Bronchial epithelial cell (primary cell): ENCODE data around the gene TMEM14A. TPM values are rescaled to one million over a fixed set of nuclear protein-coding genes. Genes with fewer than 3 reads are reported as not detected.

Experiments
- DNase-seq: peaks from one replicate; pipeline ENCODE4 v3.0.0-alpha.2; 2010; ENCODE audit warnings: low read depth
- FAIRE-seq: peaks from 2 replicates; lab custom pipeline; 2011; peaks lifted over from hg19 to GRCh38; lab: Jason Lieb, UNC
- H3K27me3 ChIP-seq: 2 replicates; pipeline ENCODE4 v1.5.1; 2011; ENCODE audit warnings: low read length; ENCODE audit not compliant: control insufficient read depth, insufficient read depth
- H3K36me3 ChIP-seq: 2 replicates; pipeline ENCODE4 v1.5.1; 2011; ENCODE audit warnings: low read length; ENCODE audit not compliant: control insufficient read depth, insufficient read depth
- H3K4me3 ChIP-seq: 2 replicates; pipeline ENCODE4 v1.5.1; 2011; ENCODE audit warnings: mild to moderate bottlenecking, low read depth, low read length, control low read depth
- total RNA-seq: library from RNA; depleted of rRNA; stranded (reverse); fragments of >200 nt; gene quantifications from 2 replicates; pipeline ENCODE4 v1.2.1, GENCODE V29; 2014
- TF ChIP-seq, protein P1 (sequence below): IDR thresholded peaks from 2 replicates; pipeline ENCODE4 v1.5.1; 2011; ENCODE audit warnings: mild to moderate bottlenecking, moderate library complexity, low read length, control low read depth, inconsistent platforms; ENCODE audit not compliant: insufficient read depth, severe bottlenecking

The TMEM14A gene
- total RNA-seq, 1 donor from 2014 or later, result 22.6 TPM

DNA sequence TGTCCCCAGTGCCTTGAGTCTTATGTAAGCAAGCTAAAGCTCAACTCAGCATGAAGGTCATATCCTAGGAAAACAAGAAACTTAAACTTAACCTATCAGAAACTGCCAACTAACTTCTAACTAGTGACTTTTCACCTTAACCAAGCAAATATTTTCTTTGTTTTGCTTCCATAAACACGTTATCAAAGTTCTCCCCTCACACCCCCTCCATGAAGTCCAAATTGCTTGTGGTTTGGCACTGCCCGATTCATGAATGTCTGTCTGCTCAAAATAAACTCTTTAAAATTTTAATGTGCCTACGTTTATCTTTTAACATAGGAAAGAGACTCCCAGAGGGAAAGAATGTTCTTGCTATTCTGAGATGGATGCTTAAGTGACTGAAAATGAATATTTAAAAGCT, 57.5 kb downstream of the TMEM14A start:
- no peak for FAIRE-seq
- no peak for DNase-seq
- no peak overlapping the region for H3K4me3 ChIP-seq
- no peaks in the 10 kb centered on the region for H3K36me3 ChIP-seq
- TF ChIP-seq, protein P1, sequence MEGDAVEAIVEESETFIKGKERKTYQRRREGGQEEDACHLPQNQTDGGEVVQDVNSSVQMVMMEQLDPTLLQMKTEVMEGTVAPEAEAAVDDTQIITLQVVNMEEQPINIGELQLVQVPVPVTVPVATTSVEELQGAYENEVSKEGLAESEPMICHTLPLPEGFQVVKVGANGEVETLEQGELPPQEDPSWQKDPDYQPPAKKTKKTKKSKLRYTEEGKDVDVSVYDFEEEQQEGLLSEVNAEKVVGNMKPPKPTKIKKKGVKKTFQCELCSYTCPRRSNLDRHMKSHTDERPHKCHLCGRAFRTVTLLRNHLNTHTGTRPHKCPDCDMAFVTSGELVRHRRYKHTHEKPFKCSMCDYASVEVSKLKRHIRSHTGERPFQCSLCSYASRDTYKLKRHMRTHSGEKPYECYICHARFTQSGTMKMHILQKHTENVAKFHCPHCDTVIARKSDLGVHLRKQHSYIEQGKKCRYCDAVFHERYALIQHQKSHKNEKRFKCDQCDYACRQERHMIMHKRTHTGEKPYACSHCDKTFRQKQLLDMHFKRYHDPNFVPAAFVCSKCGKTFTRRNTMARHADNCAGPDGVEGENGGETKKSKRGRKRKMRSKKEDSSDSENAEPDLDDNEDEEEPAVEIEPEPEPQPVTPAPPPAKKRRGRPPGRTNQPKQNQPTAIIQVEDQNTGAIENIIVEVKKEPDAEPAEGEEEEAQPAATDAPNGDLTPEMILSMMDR, result no peak
- H3K27me3 ChIP-seq, result no peaks in the 10 kb centered on the region

GRCh38 chr6:52729576-52729975, 58.7 kb downstream of the TMEM14A start:
- no peak for FAIRE-seq
- H3K27me3 ChIP-seq, result no peaks in the 10 kb centered on the region
- H3K36me3 ChIP-seq, result no peaks in the 10 kb centered on the region
- H3K4me3 ChIP-seq, result no peak overlapping the region
- no peak for DNase-seq
- TF ChIP-seq, protein P1, result no peak

DNA sequence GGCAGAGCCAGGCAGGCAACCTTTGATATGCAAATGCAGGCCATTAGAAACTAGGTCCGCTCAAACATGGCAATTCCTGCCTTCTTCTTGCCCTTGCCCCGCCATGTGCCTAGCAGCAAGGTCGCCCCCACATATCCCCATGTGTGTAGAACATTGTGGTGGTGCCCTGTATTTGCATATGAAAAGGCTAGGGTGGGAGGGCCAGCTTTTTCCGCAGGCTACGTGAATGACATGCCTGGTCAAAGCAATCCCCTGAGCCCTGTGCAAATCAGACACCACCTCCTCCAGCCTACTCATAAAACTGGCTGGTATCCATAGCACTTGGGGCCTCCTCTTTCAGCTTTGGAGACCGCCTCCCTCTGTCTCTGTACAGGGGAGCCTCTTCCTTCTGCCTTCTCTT, 60.8 kb downstream of the TMEM14A start:
- TF ChIP-seq, protein P1, result no peak
- H3K4me3 ChIP-seq, result no peak overlapping the region
- H3K36me3 ChIP-seq, result no peaks in the 10 kb centered on the region
- peak; percentile 53 for DNase-seq
- FAIRE-seq, result no peak
- no peaks in the 10 kb centered on the region for H3K27me3 ChIP-seq

DNA sequence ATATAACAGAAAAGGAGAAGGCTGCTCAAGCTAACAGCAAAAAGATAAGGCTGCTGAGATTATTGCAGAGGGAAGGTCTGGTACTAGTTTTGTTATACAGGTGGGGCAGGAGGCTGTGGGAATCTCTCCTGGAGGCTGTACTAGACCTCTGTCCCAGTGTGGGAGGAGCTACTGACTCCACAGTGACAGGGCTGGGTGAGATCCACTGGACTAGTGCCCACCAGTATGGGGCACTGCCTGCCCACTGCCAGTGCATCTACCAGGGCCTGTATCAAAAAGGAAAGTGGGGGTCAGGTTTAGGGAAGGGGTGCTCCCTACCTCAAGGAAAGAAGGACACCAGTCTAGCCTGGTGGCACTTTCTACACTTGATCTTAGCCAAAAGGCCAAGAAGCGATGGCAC, 62.3 kb downstream of the TMEM14A start:
- no peak for FAIRE-seq
- no peak for DNase-seq
- no peaks in the 10 kb centered on the region for H3K36me3 ChIP-seq
- TF ChIP-seq, protein P1, result no peak
- H3K4me3 ChIP-seq, result no peak overlapping the region
- no peaks in the 10 kb centered on the region for H3K27me3 ChIP-seq

DNA sequence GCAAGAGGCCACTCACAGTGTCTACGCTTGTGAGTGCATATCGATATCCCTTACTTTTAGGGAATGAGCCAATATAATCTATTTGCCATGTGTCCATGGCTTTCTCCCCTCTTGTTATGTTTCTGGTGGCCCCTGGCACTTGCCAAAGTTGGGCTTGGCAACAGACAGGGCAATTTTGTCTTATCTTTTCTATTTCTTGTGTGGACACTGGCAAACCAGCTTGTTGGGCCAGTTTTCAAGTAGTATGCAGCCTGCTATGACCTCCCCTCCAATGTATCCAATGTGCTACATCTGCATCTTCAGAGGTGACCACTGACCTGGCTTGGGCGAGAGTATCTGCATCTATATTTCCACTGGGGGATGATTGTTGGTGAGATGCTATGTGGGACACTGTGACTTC, 63.2 kb downstream of the TMEM14A start:
- TF ChIP-seq, protein P1, result no peak
- no peak for DNase-seq
- no peak for FAIRE-seq

GRCh38 chr6:52735071-52735470, 64.2 kb downstream of the TMEM14A start:
- H3K4me3 ChIP-seq, result no peak overlapping the region
- FAIRE-seq (no peak), DNase-seq (no peak)
- H3K27me3 ChIP-seq, result no peaks in the 10 kb centered on the region
- no peaks in the 10 kb centered on the region for H3K36me3 ChIP-seq
- TF ChIP-seq, protein P1, result no peak

More for the DNA sequence above, 63.2 kb downstream of the TMEM14A start:
- Histone ChIP-seq H3K36me3 (no peaks in the 10 kb centered on the region), H3K4me3 (no peak overlapping the region), H3K27me3 (no peaks in the 10 kb centered on the region)
